Heart right ventricle (tissue), 16 donors: ENCODE results near the gene MLLT11. TPM values are rescaled to one million over a fixed set of nuclear protein-coding genes. Genes with fewer than 3 reads are reported as not detected.
"Not testable (repeated sequence)": the region's sequence is repeated elsewhere in the genome, so short reads cannot be mapped to it uniquely, and the experiment has no call there.

Experiments used
- ATAC-seq, 8 donors: fragments of 200-7000 bp; cut with Tn5 transposase; one replicate each; pipeline ENCODE4 v1.9.1; 2020; ENCODE audit warnings: mild to moderate bottlenecking in 8 of 8, moderate library complexity in 8 of 8, moderate number of reproducible peaks in 1 of 8
- DNase-seq, 2 donors: peaks; one replicate each; pipeline ENCODE4 v3.0.0-alpha.2; 2020
- H3K27ac ChIP-seq, 10 donors: fragments of 200-600 bp; sonication (generic) in 2 of 10; one replicate each; pipeline versions ENCODE4 v1.5.0 to v1.8.0; 2020 to 2022; ENCODE audit warnings: mild to moderate bottlenecking in 3 of 10
- H3K27me3 ChIP-seq, 7 donors: fragments of 200-600 bp; one replicate each; pipeline ENCODE4 v1.8.0; 2021 to 2022; ENCODE audit warnings: mild to moderate bottlenecking in 2 of 7
- H3K36me3 ChIP-seq, 9 donors: fragments of 200-600 bp; sonication (generic) in 1 of 9; one replicate each; pipeline versions ENCODE4 v1.5.0 to v1.8.0; 2020 to 2022; ENCODE audit warnings: mild to moderate bottlenecking in 2 of 9
- H3K4me1 ChIP-seq, 9 donors: fragments of 200-600 bp; sonication (generic) in 1 of 9; one replicate each; pipeline versions ENCODE4 v1.5.0 to v1.8.0; 2020 to 2022; ENCODE audit warnings: mild to moderate bottlenecking in 4 of 9
- H3K4me3 ChIP-seq, 10 donors: fragments of 200-600 bp; sonication (generic) in 2 of 10; one replicate each; pipeline versions ENCODE4 v1.5.0 to v1.8.0; 2020 to 2022; ENCODE audit warnings: mild to moderate bottlenecking in 7 of 10, moderate library complexity in 2 of 10
- H3K9me3 ChIP-seq, 11 donors: fragments of 200-600 bp in 10 of 11; sonication (generic) in 2 of 11; one replicate each; pipeline versions ENCODE4 v1.5.0 to v1.8.0; 2013 to 2022; ENCODE audit warnings: mild to moderate bottlenecking in 2 of 11, control low read depth in 1 of 11, moderate library complexity in 1 of 11
- WGBS, 2 donors: extraction: QIAGEN DNeasy Blood & Tissue Kit; methylation state at CpG; one replicate each; pipeline ENCODE4 v1.1.7; 2013; ENCODE audit warnings: inconsistent platforms in 1 of 2; 5-methylcytosine and 5-hydroxymethylcytosine counted together
- intact Hi-C, 10 donors: fragments of 100-400 bp; cut with DNase I; formaldehyde crosslinking; loops; one replicate each; pipeline versions ENCODE4 v1.11.1 to v1.14.2; 2022
- polyA plus RNA-seq, 2 donors: library from polyadenylated mRNA; stranded (reverse); fragments of 200-250 nt; gene quantifications; one replicate each; pipeline ENCODE4 v1.2.3, GENCODE V29; 2013
- total RNA-seq, 10 donors: library from RNA; stranded (reverse); fragmentation: NEBNext Ultra II Directional in 3 of 10; extraction: Animal tissue kit (Norgen Biotek cat#: 25700) in 3 of 10; gene quantifications; one replicate each; pipeline versions ENCODE4 v1.2.1 to v1.2.4, GENCODE V29; 2021 to 2023
- TF ChIP-seq, protein P1 (sequence below), 9 donors: fragments of 200-600 bp; sonication (generic) in 2 of 9; IDR thresholded peaks; one replicate each; pipeline versions ENCODE4 v1.5.0 to v1.8.0; 2021 to 2022; ENCODE audit warnings: antibody characterized with exemption in 9 of 9, mild to moderate bottlenecking in 5 of 9, moderate library complexity in 1 of 9
- donor health status: Arrhythmogenic right ventricular cardiomyopathy.
- donor health status: ischemic (EF 13 %, LVEDD 7.1; RV severe dilation, severe dysfunction).
- donor health status: healthy with polysubstance abuse.
- donor health status: DM: no; HTN: yes; CAD: no.
- donor health status: DM: no; HTN: no; CAD: no.
- donor health status: ischemic (EF 25% LVEDD 6.9; RV normal size, moderate dysfunction).
- donor health status: ischemic (EF 25% LVEDD 5.7; RV mildly dilated, moderate dysfunction).
- donor health status: healthy.
- donor health status: DM: yes; HTN: yes; CAD: no.
- donor health status: Ischemic cardiomyopathy.
- donor health status: ischemic (EF 35%, LVEDD 5.7; RV mildly dilated, moderate dysfunction).
- donor health status: nonischemic (EF 11% LVEDD 7.7; RV severe dilation, severe dysfunction).
- donor health status: DM: yes; HTN: yes; CAD: no.
- donor health status: PGD.
- donor health status: ischemic (EF 29% LVEDD 5.4; RV normal size, mild dysfunction).
- donor health status: nonischemic (EF 23%, LVEDD 6.1; RV moderate dilation, normal function).

MLLT11 gene
- total and polyA plus RNA-seq, 12 donors = 1.4 to 57.8 (median 22.6) TPM

DNA sequence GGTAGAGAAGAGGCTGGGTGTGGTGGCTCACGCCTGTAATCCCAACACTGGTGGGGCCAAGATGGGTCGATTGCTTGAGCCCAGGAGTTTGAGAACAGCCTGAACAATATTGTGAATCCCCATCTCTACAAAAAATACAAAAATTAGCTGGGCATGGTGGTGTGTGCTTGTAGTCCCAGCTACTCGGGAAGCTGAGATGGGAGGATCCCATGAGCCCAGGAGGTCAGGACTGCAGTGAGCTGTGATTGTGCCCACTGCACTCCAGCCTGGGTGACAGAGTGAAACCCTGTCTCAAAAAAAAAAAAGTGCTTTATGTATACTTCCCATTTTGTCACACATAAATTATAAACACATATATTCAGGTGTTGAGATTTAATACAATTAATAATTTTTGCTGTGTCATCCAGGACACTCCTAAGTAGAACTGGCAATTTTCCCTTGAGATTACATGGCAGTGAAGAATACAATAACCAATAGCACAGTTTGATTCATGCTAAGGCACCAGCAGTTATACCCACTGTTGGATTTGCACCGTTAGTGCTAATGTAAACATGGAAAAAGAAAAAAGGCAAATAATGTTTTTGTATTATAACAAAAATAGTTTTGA, 25.9 kb downstream of the MLLT11 start:
- TF ChIP-seq, protein P1, sequence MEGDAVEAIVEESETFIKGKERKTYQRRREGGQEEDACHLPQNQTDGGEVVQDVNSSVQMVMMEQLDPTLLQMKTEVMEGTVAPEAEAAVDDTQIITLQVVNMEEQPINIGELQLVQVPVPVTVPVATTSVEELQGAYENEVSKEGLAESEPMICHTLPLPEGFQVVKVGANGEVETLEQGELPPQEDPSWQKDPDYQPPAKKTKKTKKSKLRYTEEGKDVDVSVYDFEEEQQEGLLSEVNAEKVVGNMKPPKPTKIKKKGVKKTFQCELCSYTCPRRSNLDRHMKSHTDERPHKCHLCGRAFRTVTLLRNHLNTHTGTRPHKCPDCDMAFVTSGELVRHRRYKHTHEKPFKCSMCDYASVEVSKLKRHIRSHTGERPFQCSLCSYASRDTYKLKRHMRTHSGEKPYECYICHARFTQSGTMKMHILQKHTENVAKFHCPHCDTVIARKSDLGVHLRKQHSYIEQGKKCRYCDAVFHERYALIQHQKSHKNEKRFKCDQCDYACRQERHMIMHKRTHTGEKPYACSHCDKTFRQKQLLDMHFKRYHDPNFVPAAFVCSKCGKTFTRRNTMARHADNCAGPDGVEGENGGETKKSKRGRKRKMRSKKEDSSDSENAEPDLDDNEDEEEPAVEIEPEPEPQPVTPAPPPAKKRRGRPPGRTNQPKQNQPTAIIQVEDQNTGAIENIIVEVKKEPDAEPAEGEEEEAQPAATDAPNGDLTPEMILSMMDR (IDR thresholded peaks at IDR 0.05) = no peak
- DNase-seq (no peak), ATAC-seq (no peak)
- WGBS, 2 donors = 75 to 82% methylated on average over 4 of the region's 4 CpGs
- Histone ChIP-seq H3K36me3 (peaks cover 0 to 24% (median 0%) of the 10 kb centered on the region in 9 donors), H3K4me3 (no peak overlapping the region), H3K9me3 (no peaks in the 10 kb centered on the region), H3K4me1 (no peaks in the 10 kb centered on the region), H3K27ac (no peak overlapping the region), H3K27me3 (no peaks in the 10 kb centered on the region)
- intact Hi-C loops = loop anchor here in 1 of 10 donors (10.0 kb wide), 1 partner anchor 159 kb away; no protein-coding TSS in a partner anchor

GRCh38 chr1:151097426-151097825, 37.2 kb downstream of the MLLT11 start:
- not testable (repeated sequence) for DNase-seq, ATAC-seq, H3K4me3 ChIP-seq, H3K4me1 ChIP-seq, H3K27ac ChIP-seq, H3K27me3 ChIP-seq, H3K9me3 ChIP-seq
- H3K36me3 ChIP-seq = peaks cover 0 to 66% (median 11%) of the 10 kb centered on the region in 9 donors
- WGBS, 2 donors = 92 to 93% methylated on average over 6 of the region's 6 CpGs
- intact Hi-C loops = loop anchor here in 2 of 10 donors (5.0 to 10.0 kb wide), 2 partner anchors 60 to 157 kb away; partner anchors contain the start of genes PSMD4 (in 1 of the 2) and TNFAIP8L2 (in 1 of the 2)

GRCh38 chr1:151098126-151098525, 37.9 kb downstream of the MLLT11 start:
- ATAC-seq (no peak), DNase-seq (no peak)
- TF ChIP-seq, protein P1 (IDR thresholded peaks at IDR 0.05) = no peak
- no peak overlapping the region for H3K27ac ChIP-seq
- intact Hi-C loops = loop anchor here in 4 of 10 donors (2.0 to 10.0 kb wide), 3 partner anchors 59 to 157 kb away; partner anchors contain the start of genes TNFAIP8L2 (in 3 of the 4) and PSMD4 (in 1 of the 4)
- WGBS, 2 donors = 95 to 100% methylated on average over 1 of the region's 1 CpG
- H3K27me3 ChIP-seq = no peaks in the 10 kb centered on the region
- no peaks in the 10 kb centered on the region for H3K9me3 ChIP-seq
- H3K4me1 ChIP-seq = no peaks in the 10 kb centered on the region
- H3K4me3 ChIP-seq = no peak overlapping the region
- H3K36me3 ChIP-seq = peaks cover 0 to 69% (median 11%) of the 10 kb centered on the region in 9 donors

DNA sequence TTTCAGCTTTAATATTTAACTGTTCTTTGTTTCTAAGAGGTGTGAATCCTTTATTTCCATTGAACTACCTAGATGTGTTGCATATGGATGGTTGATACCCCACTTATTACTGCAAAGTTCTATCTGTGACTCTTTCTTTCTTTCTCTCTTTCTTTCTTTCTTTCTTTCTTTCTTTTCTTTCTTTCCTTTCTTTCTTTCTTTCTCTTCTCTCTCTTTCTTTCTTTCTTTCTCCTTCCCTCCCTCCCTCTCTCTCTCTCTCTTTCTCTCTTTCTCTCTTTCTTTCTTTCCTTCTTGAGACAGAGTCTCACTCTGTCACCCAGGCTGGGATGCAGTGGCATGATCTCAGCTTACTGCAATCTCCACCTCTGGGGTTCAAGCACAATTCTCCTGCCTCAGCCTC, 44.4 kb downstream of the MLLT11 start:
- Histone ChIP-seq H3K27ac (no peak overlapping the region), H3K36me3 (peaks cover 0 to 85% (median 17%) of the 10 kb centered on the region in 9 donors), H3K27me3 (no peaks in the 10 kb centered on the region), H3K4me1 (no peaks in the 10 kb centered on the region), H3K9me3 (no peaks in the 10 kb centered on the region), H3K4me3 (no peak overlapping the region)
- DNase-seq = no peak
- TF ChIP-seq, protein P1 (IDR thresholded peaks at IDR 0.05) = no peak
- ATAC-seq = no peak
- intact Hi-C loops = loop anchor here in 3 of 10 donors (2.0 to 5.0 kb wide), 2 partner anchors 52 to 53 kb away; partner anchors contain the start of gene TNFAIP8L2 (in 3 of the 3)

DNA sequence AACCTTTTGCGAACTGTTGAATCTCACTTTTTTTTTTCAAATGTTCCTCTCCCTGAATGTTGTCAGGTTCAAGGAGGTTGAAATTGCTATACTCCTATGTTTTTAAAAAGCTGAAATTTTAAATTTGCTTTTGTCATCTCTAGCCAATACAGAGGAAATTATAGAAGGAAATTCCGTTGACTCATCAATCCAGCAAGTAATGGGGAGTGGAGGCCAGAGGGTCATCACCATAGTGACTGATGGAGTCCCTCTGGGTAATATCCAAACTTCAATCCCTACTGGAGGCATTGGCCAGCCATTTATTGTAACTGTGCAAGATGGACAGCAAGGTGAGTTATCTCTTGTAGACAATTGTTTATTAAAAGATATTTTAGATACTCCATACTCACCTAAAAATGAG, 46.7 kb downstream of the MLLT11 start:
- ATAC-seq (no peak), DNase-seq (no peak)
- H3K9me3 ChIP-seq = no peaks in the 10 kb centered on the region
- peaks cover 0 to 89% (median 17%) of the 10 kb centered on the region in 9 donors for H3K36me3 ChIP-seq
- TF ChIP-seq, protein P1 (IDR thresholded peaks at IDR 0.05) = no peak
- H3K27me3 ChIP-seq = no peaks in the 10 kb centered on the region
- intact Hi-C loops = no loop called here
- 72 to 74% methylated on average over 2 of the region's 2 CpGs for WGBS, 2 donors
- no peaks in the 10 kb centered on the region for H3K4me1 ChIP-seq
- H3K27ac ChIP-seq = no peak overlapping the region
- H3K4me3 ChIP-seq = no peak overlapping the region
